ENCODE results near the gene GPSM3.
A peak's percentile ranks its signal among the peaks of the same experiment; 100 is the strongest.

Gene GPSM3

DNA sequence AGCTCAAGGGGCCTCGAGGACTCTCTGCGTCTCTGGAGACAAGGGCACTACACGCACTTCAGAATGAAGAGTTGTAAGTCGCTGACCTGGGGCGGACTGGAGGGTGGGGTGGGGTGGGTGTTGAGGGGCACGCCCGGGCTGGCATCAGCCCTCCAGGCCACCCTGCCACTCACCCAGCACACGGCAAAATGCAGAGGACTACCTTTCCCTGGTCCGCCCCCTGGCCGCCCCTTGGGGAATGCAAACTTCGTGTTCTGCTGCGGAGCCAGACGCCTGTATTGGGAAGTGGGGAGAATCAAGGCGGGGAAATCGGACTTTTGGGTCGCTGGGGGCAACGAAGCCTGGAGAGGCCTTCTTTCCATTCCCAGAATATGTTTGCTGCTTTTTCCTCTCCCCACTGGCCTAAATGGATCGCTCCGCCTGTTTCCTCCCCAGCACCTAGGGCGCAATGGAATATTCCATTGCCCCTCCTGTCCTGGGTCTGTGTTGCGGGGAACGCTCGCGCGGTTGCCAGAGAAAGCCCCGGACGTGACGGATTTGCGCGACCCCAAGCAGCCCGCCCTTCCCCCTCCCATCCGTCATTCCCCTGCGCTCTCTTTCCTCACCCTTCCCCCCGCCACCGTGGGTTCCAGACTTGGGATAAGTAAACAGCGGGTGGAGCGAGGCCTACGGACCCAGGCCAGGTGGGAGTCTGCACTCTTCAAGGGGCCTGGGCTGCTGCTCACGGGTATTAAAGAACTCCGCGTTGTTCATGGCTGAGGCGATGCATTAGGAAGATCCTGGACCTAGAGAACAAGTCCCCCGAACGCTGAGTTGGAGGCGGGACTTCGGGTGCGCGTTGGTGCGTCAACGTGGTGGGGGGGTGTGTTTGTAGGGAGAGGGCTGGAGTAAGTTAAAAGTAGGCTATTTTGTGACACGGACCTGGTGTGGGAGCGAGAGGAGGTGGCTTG lies 38.6 kb downstream of the GPSM3 start, which contains the start of gene PPT2 (continued):
- TF ChIP-seq KLF1 (tag by site-specific recombination; IDR thresholded peaks at IDR 0.05) (peak; percentile 96), ZNF391 (tag by site-specific recombination; IDR thresholded peaks at IDR 0.05; ENCODE audit: borderline replicate concordance, low read depth) (no peak; the same call in 1 of the 2 replicates), ZNF76 (tag by site-specific recombination; IDR thresholded peaks at IDR 0.05; ENCODE audit: borderline replicate concordance, low read depth) (peak; percentile 50; the same call in 1 of the 2 replicates), ZNF302 (tag by site-specific recombination; IDR thresholded peaks at IDR 0.05; ENCODE audit: low read depth) (no peak), ZNF19 (tag by site-specific recombination; IDR thresholded peaks at IDR 0.05; ENCODE audit: low read depth) (no peak), GLI4 (tag by site-specific recombination; IDR thresholded peaks at IDR 0.05) (no peak), ZBTB8A (tag by site-specific recombination; IDR thresholded peaks at IDR 0.05) (peak; percentile 88), ZNF239 (tag by site-specific recombination; IDR thresholded peaks at IDR 0.05) (no peak), ZNF10 (tag by site-specific recombination; IDR thresholded peaks at IDR 0.05) (no peak), IKZF3 (tag by site-specific recombination; IDR thresholded peaks at IDR 0.05) (peak; percentile 71), ZNF624 (tag by site-specific recombination; IDR thresholded peaks at IDR 0.05) (no peak), ZNF555 (tag by site-specific recombination; conservative IDR thresholded peaks at IDR 0.05) (no peak), ZNF792 (tag by site-specific recombination; IDR thresholded peaks at IDR 0.05) (no peak), ZNF155 (tag by site-specific recombination; IDR thresholded peaks at IDR 0.05) (no peak), ZSCAN23 (tag by site-specific recombination; IDR thresholded peaks at IDR 0.05) (no peak), ZFP69B (tag by site-specific recombination; IDR thresholded peaks at IDR 0.05) (no peak; the same call in none of the 2 replicates), ZNF501 (tag by site-specific recombination; IDR thresholded peaks at IDR 0.05) (peak; percentile 74; the same call in 1 of the 2 replicates), SP7 (tag by site-specific recombination; IDR thresholded peaks at IDR 0.05) (0 out of 2 replicates have a peak, but pooled peaks have one; percentile 39), ZNF174 (tag by site-specific recombination; IDR thresholded peaks at IDR 0.05) (no peak), SP3 (tag by site-specific recombination; IDR thresholded peaks at IDR 0.05) (peak; percentile 72), ZNF549 (tag by site-specific recombination; IDR thresholded peaks at IDR 0.05) (no peak), ZNF521 (tag by site-specific recombination; IDR thresholded peaks at IDR 0.05) (no peak), SP2 (tag by site-specific recombination; IDR thresholded peaks at IDR 0.05) (peak; percentile 77)
- TF ChIP-seq, protein P1, sequence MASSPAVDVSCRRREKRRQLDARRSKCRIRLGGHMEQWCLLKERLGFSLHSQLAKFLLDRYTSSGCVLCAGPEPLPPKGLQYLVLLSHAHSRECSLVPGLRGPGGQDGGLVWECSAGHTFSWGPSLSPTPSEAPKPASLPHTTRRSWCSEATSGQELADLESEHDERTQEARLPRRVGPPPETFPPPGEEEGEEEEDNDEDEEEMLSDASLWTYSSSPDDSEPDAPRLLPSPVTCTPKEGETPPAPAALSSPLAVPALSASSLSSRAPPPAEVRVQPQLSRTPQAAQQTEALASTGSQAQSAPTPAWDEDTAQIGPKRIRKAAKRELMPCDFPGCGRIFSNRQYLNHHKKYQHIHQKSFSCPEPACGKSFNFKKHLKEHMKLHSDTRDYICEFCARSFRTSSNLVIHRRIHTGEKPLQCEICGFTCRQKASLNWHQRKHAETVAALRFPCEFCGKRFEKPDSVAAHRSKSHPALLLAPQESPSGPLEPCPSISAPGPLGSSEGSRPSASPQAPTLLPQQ (tag by site-specific recombination; IDR thresholded peaks at IDR 0.05), result no peak; the same call in 1 of the 2 replicates
- TF ChIP-seq, protein P2, sequence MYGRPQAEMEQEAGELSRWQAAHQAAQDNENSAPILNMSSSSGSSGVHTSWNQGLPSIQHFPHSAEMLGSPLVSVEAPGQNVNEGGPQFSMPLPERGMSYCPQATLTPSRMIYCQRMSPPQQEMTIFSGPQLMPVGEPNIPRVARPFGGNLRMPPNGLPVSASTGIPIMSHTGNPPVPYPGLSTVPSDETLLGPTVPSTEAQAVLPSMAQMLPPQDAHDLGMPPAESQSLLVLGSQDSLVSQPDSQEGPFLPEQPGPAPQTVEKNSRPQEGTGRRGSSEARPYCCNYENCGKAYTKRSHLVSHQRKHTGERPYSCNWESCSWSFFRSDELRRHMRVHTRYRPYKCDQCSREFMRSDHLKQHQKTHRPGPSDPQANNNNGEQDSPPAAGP (tag by site-specific recombination; IDR thresholded peaks at IDR 0.05), result peak; percentile 29
- TF ChIP-seq, protein P3, sequence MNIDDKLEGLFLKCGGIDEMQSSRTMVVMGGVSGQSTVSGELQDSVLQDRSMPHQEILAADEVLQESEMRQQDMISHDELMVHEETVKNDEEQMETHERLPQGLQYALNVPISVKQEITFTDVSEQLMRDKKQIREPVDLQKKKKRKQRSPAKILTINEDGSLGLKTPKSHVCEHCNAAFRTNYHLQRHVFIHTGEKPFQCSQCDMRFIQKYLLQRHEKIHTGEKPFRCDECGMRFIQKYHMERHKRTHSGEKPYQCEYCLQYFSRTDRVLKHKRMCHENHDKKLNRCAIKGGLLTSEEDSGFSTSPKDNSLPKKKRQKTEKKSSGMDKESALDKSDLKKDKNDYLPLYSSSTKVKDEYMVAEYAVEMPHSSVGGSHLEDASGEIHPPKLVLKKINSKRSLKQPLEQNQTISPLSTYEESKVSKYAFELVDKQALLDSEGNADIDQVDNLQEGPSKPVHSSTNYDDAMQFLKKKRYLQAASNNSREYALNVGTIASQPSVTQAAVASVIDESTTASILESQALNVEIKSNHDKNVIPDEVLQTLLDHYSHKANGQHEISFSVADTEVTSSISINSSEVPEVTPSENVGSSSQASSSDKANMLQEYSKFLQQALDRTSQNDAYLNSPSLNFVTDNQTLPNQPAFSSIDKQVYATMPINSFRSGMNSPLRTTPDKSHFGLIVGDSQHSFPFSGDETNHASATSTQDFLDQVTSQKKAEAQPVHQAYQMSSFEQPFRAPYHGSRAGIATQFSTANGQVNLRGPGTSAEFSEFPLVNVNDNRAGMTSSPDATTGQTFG (tag by site-specific recombination; IDR thresholded peaks at IDR 0.05; ENCODE audit: borderline replicate concordance), result no peak
- TF ChIP-seq, protein P4, sequence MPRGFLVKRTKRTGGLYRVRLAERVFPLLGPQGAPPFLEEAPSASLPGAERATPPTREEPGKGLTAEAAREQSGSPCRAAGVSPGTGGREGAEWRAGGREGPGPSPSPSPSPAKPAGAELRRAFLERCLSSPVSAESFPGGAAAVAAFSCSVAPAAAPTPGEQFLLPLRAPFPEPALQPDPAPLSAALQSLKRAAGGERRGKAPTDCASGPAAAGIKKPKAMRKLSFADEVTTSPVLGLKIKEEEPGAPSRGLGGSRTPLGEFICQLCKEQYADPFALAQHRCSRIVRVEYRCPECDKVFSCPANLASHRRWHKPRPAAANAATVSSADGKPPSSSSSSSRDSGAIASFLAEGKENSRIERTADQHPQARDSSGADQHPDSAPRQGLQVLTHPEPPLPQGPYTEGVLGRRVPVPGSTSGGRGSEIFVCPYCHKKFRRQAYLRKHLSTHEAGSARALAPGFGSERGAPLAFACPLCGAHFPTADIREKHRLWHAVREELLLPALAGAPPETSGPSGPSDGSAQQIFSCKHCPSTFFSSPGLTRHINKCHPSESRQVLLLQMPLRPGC (tag by site-specific recombination; IDR thresholded peaks at IDR 0.05), result peak; percentile 27; the same call in 1 of the 2 replicates
- TF ChIP-seq, protein P5, sequence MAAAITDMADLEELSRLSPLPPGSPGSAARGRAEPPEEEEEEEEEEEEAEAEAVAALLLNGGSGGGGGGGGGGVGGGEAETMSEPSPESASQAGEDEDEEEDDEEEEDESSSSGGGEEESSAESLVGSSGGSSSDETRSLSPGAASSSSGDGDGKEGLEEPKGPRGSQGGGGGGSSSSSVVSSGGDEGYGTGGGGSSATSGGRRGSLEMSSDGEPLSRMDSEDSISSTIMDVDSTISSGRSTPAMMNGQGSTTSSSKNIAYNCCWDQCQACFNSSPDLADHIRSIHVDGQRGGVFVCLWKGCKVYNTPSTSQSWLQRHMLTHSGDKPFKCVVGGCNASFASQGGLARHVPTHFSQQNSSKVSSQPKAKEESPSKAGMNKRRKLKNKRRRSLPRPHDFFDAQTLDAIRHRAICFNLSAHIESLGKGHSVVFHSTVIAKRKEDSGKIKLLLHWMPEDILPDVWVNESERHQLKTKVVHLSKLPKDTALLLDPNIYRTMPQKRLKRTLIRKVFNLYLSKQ (tag by site-specific recombination; IDR thresholded peaks at IDR 0.05; ENCODE audit: borderline replicate concordance), result no peak
- TF ChIP-seq, protein P6, sequence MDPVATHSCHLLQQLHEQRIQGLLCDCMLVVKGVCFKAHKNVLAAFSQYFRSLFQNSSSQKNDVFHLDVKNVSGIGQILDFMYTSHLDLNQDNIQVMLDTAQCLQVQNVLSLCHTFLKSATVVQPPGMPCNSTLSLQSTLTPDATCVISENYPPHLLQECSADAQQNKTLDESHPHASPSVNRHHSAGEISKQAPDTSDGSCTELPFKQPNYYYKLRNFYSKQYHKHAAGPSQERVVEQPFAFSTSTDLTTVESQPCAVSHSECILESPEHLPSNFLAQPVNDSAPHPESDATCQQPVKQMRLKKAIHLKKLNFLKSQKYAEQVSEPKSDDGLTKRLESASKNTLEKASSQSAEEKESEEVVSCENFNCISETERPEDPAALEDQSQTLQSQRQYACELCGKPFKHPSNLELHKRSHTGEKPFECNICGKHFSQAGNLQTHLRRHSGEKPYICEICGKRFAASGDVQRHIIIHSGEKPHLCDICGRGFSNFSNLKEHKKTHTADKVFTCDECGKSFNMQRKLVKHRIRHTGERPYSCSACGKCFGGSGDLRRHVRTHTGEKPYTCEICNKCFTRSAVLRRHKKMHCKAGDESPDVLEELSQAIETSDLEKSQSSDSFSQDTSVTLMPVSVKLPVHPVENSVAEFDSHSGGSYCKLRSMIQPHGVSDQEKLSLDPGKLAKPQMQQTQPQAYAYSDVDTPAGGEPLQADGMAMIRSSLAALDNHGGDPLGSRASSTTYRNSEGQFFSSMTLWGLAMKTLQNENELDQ (tag by site-specific recombination; IDR thresholded peaks at IDR 0.05; ENCODE audit: low read depth), result no peak
